ENCODE measurements around the gene FBXO48.

FBXO48 gene

DNA sequence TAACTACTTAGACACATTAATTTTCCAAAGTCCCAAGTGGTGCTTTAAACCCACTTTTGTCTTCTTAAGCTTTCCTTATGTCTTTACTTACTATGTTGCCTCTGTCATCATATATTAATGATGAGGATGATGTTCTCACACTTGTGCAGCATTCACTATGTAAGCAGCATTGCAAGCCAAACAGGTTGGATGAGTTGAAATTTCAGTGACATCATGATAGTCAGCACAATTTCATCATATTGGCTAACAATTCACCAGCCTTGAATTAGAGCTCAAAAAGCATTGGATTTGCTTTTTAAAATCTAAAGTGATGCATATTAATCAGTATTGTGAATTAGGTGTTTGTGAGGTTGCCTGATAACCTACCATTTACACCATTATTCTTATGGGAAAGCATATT lies 8.0 kb upstream of the FBXO48 start:
- DNase-seq (ENCODE audit: low spot score) (no peak), ATAC-seq (ENCODE audit: low read depth) (no peak)
- Histone ChIP-seq H3K9me3 (ENCODE audit: severe bottlenecking) (no peaks in the 10 kb centered on the region), H3K4me3 (ENCODE audit: severe bottlenecking) (no peak overlapping the region), H3K4me1 (ENCODE audit: insufficient read depth, poor library complexity, severe bottlenecking) (no peaks in the 10 kb centered on the region), H3K27me3 (ENCODE audit: insufficient read depth, poor library complexity, severe bottlenecking) (no peaks in the 10 kb centered on the region), H3K27ac (ENCODE audit: poor library complexity, severe bottlenecking) (no peak overlapping the region), H3K36me3 (ENCODE audit: low read depth) (no peaks in the 10 kb centered on the region)
- no peak for TF ChIP-seq CTCF (IDR thresholded peaks at IDR 0.05; ENCODE audit: poor library complexity, severe bottlenecking)

GRCh38 chr2:68472796-68473414 lies 5.8 kb upstream of the FBXO48 start:
- no peak for TF ChIP-seq CTCF (IDR thresholded peaks at IDR 0.05; ENCODE audit: poor library complexity, severe bottlenecking)
- Histone ChIP-seq H3K4me3 (ENCODE audit: severe bottlenecking) (no peak overlapping the region), H3K27ac (ENCODE audit: poor library complexity, severe bottlenecking) (no peak overlapping the region), H3K27me3 (ENCODE audit: insufficient read depth, poor library complexity, severe bottlenecking) (no peaks in the 10 kb centered on the region), H3K9me3 (ENCODE audit: severe bottlenecking) (no peaks in the 10 kb centered on the region), H3K36me3 (ENCODE audit: low read depth) (no peaks in the 10 kb centered on the region), H3K4me1 (ENCODE audit: insufficient read depth, poor library complexity, severe bottlenecking) (peaks cover 18% of the 10 kb centered on the region)
- ATAC-seq (ENCODE audit: low read depth) (no peak), DNase-seq (ENCODE audit: low spot score) (no peak)

GRCh38 chr2:68471385-68471784 lies 4.3 kb upstream of the FBXO48 start:
- peaks cover 18% of the 10 kb centered on the region for H3K4me1 ChIP-seq (ENCODE audit: insufficient read depth, poor library complexity, severe bottlenecking)
- no peak for TF ChIP-seq CTCF (IDR thresholded peaks at IDR 0.05; ENCODE audit: poor library complexity, severe bottlenecking)
- no peak for DNase-seq (ENCODE audit: low spot score)
- no peaks in the 10 kb centered on the region for H3K27me3 ChIP-seq (ENCODE audit: insufficient read depth, poor library complexity, severe bottlenecking)
- ATAC-seq (ENCODE audit: low read depth): no peak
- H3K36me3 ChIP-seq (ENCODE audit: low read depth): no peaks in the 10 kb centered on the region
- no peak overlapping the region for H3K4me3 ChIP-seq (ENCODE audit: severe bottlenecking)
- no peaks in the 10 kb centered on the region for H3K9me3 ChIP-seq (ENCODE audit: severe bottlenecking)
- H3K27ac ChIP-seq (ENCODE audit: poor library complexity, severe bottlenecking): no peak overlapping the region

DNA sequence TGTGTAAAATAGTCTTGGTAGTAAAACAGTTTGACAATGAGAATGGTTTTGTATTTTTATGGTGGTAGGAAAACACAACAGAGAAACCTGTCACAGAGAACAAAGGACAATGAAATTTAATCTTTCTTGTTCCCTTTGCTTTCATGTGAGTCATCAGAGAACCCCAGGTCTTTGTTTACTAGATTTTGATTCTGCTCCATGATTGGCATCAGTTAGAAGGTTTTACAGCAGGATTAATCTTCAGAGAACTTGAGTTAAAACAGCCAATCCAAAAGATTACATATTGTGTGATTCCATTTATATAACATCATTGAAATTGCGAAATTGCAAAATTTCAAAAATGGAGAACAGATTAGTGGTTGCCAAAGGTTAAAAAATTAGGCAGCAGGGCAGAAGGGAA lies 2.8 kb upstream of the FBXO48 start:
- H3K36me3 ChIP-seq (ENCODE audit: low read depth): no peaks in the 10 kb centered on the region
- peaks cover 24% of the 10 kb centered on the region for H3K4me1 ChIP-seq (ENCODE audit: insufficient read depth, poor library complexity, severe bottlenecking)
- DNase-seq (ENCODE audit: low spot score) (no peak), ATAC-seq (ENCODE audit: low read depth) (no peak)
- H3K27ac ChIP-seq (ENCODE audit: poor library complexity, severe bottlenecking): no peak overlapping the region
- H3K27me3 ChIP-seq (ENCODE audit: insufficient read depth, poor library complexity, severe bottlenecking): no peaks in the 10 kb centered on the region
- H3K9me3 ChIP-seq (ENCODE audit: severe bottlenecking): no peaks in the 10 kb centered on the region
- TF ChIP-seq CTCF (IDR thresholded peaks at IDR 0.05; ENCODE audit: poor library complexity, severe bottlenecking): no peak
- H3K4me3 ChIP-seq (ENCODE audit: severe bottlenecking): no peak overlapping the region

- TF ChIP-seq CTCF (IDR thresholded peaks at IDR 0.05; ENCODE audit: poor library complexity, severe bottlenecking): no peak
- DNase-seq (ENCODE audit: low spot score): no peak
- no peak overlapping the region for H3K4me3 ChIP-seq (ENCODE audit: severe bottlenecking)
These were observed 1.7 kb upstream of the FBXO48 start for GRCh38 chr2:68468801-68469200.

More at GRCh38 chr2:68468801-68469200, 1.7 kb upstream of the FBXO48 start:
- Histone ChIP-seq H3K27ac (ENCODE audit: poor library complexity, severe bottlenecking) (no peak overlapping the region), H3K36me3 (ENCODE audit: low read depth) (no peaks in the 10 kb centered on the region; the same call in 1 of the 2 replicates), H3K9me3 (ENCODE audit: severe bottlenecking) (no peaks in the 10 kb centered on the region), H3K27me3 (ENCODE audit: insufficient read depth, poor library complexity, severe bottlenecking) (no peaks in the 10 kb centered on the region), H3K4me1 (ENCODE audit: insufficient read depth, poor library complexity, severe bottlenecking) (peaks cover 24% of the 10 kb centered on the region)
- ATAC-seq (ENCODE audit: low read depth): no peak

All from RWPE2 (cell line).